ENCODE data around the gene LAGE3.

The LAGE3 gene

GRCh38 chrX:154512879-154513553 is 33.9 kb upstream of the LAGE3 start:
- TF ChIP-seq, protein P1, sequence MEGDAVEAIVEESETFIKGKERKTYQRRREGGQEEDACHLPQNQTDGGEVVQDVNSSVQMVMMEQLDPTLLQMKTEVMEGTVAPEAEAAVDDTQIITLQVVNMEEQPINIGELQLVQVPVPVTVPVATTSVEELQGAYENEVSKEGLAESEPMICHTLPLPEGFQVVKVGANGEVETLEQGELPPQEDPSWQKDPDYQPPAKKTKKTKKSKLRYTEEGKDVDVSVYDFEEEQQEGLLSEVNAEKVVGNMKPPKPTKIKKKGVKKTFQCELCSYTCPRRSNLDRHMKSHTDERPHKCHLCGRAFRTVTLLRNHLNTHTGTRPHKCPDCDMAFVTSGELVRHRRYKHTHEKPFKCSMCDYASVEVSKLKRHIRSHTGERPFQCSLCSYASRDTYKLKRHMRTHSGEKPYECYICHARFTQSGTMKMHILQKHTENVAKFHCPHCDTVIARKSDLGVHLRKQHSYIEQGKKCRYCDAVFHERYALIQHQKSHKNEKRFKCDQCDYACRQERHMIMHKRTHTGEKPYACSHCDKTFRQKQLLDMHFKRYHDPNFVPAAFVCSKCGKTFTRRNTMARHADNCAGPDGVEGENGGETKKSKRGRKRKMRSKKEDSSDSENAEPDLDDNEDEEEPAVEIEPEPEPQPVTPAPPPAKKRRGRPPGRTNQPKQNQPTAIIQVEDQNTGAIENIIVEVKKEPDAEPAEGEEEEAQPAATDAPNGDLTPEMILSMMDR (IDR thresholded peaks at IDR 0.05; ENCODE audit: low read depth, low read length), result no peak
- Histone ChIP-seq H3K36me3 (peaks cover 6% of the 10 kb centered on the region), H3K9me3 (ENCODE audit: severe bottlenecking) (peaks cover 10% of the 10 kb centered on the region), H3K27ac (no peak overlapping the region), H3K27me3 (ENCODE audit: insufficient read depth, low read depth, severe bottlenecking) (peaks cover 14% of the 10 kb centered on the region), H3K4me3 (ENCODE audit: low read depth, low read length) (no peak overlapping the region)
- DNase-seq, result no peak

DNA sequence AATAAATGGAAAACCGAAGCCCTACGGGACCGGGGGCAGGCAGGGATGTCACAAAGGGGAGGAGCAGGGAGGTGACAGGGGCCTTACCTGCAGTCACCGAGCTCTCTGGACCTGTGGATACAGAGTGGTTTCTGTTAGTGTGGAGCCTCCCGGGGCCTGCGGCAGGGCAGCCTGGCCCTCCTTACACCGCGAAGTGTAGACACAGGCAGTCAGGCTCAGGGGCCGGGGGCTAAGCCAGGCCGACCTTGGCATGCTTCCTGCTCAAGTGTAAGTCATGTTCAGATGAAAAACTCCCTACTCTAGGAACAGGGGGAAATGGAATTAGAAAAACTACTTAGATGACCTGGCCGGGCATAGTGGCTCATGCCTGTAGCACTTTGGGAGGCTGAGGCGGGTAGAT is 32.7 kb upstream of the LAGE3 start:
- no peak for DNase-seq
- Histone ChIP-seq H3K36me3 (peaks cover 10% of the 10 kb centered on the region), H3K27me3 (ENCODE audit: insufficient read depth, low read depth, severe bottlenecking) (peaks cover 14% of the 10 kb centered on the region), H3K27ac (no peak overlapping the region), H3K9me3 (ENCODE audit: severe bottlenecking) (peaks cover 10% of the 10 kb centered on the region), H3K4me3 (ENCODE audit: low read depth, low read length) (no peak overlapping the region)
- TF ChIP-seq, protein P1 (IDR thresholded peaks at IDR 0.05; ENCODE audit: low read depth, low read length), result no peak

GRCh38 chrX:154509455-154509854 is 30.4 kb upstream of the LAGE3 start:
- peaks cover 7% of the 10 kb centered on the region for H3K9me3 ChIP-seq (ENCODE audit: severe bottlenecking)
- TF ChIP-seq, protein P1 (IDR thresholded peaks at IDR 0.05; ENCODE audit: low read depth, low read length), result no peak
- no peak for DNase-seq
- peaks cover 16% of the 10 kb centered on the region for H3K27me3 ChIP-seq (ENCODE audit: insufficient read depth, low read depth, severe bottlenecking)
- no peak overlapping the region for H3K27ac ChIP-seq
- H3K36me3 ChIP-seq, result peaks cover 17% of the 10 kb centered on the region
- no peak overlapping the region for H3K4me3 ChIP-seq (ENCODE audit: low read depth, low read length)

DNA sequence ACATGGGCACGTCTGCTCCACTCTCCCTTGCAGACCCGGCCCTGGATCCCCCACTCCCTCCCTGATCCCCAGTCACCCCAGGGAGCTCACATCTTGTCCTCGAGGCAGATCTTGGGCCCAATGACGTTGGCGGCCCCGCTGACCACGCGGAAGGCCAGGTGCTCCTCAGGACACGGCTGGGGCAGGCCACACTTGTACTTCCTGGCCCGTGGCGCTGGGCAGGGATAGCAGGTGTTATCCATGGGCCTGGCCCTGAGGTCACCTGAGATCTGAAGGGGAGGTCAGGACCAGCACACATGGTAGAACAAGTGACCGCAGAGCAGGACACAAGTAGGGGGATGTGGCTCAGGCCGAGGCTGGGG is 29.3 kb upstream of the LAGE3 start:
- H3K27me3 ChIP-seq (ENCODE audit: insufficient read depth, low read depth, severe bottlenecking), result peaks cover 16% of the 10 kb centered on the region
- DNase-seq, result no peak
- H3K9me3 ChIP-seq (ENCODE audit: severe bottlenecking), result peaks cover 7% of the 10 kb centered on the region
- H3K4me3 ChIP-seq (ENCODE audit: low read depth, low read length), result no peak overlapping the region
- peaks cover 17% of the 10 kb centered on the region for H3K36me3 ChIP-seq
- H3K27ac ChIP-seq, result no peak overlapping the region
- TF ChIP-seq, protein P1 (IDR thresholded peaks at IDR 0.05; ENCODE audit: low read depth, low read length), result no peak

DNA sequence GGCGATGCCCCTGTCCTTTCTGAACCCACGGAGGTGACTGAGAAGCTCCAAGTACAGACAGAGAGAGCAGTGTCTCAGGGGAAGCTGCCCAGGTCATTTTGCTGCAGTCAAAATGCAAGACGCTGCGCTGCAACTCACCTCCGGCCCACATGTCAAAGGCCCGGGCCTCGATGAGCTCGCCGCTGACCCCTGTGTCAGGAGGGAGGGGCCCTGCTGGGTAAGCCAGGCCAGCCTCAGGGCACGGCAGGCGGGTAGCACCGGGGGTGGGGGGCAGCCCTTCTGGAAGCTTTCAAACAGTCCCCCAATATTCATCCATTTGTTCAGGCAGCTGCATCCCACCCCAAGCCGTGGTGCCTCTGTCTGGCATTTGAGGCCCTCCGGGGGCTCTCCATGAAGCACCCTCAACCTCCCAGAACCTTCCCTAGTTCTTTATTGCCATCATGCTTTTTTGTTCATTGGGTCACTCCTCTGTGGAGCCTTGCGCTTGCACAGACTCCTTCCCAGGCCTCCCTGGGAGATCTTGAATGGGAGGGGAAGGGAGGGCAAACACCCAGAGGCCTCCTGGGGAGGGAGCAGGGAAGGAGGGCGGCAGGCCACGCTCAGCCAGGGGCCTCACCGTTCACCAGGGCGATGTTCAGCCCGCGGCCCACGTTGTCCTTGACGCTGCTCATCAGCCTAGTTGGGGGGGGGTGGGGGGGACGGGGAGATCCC is 28.7 kb upstream of the LAGE3 start:
- DNase-seq, result no peak
- Histone ChIP-seq H3K4me3 (ENCODE audit: low read depth, low read length) (no peak overlapping the region), H3K27me3 (ENCODE audit: insufficient read depth, low read depth, severe bottlenecking) (peaks cover 12% of the 10 kb centered on the region), H3K36me3 (peaks cover 17% of the 10 kb centered on the region), H3K27ac (no peak overlapping the region), H3K9me3 (ENCODE audit: severe bottlenecking) (peaks cover 7% of the 10 kb centered on the region)
- TF ChIP-seq, protein P1 (IDR thresholded peaks at IDR 0.05; ENCODE audit: low read depth, low read length), result no peak

Measured in WERI-Rb-1 (cell line).